GM18909 (cell line): Measurements from ENCODE around the gene CD33.
"Not testable (repeated sequence)": the region's sequence is repeated elsewhere in the genome, so short reads cannot be mapped to it uniquely, and the experiment has no call there.

Source experiments
- ATAC-seq: cut with Tn5 transposase; IDR thresholded peaks from one replicate; pipeline ENCODE4 v1.9.1; 2021; ENCODE audit warnings: mild to moderate bottlenecking; ENCODE audit not compliant: unreplicated experiment, poor library complexity

The CD33 gene

DNA sequence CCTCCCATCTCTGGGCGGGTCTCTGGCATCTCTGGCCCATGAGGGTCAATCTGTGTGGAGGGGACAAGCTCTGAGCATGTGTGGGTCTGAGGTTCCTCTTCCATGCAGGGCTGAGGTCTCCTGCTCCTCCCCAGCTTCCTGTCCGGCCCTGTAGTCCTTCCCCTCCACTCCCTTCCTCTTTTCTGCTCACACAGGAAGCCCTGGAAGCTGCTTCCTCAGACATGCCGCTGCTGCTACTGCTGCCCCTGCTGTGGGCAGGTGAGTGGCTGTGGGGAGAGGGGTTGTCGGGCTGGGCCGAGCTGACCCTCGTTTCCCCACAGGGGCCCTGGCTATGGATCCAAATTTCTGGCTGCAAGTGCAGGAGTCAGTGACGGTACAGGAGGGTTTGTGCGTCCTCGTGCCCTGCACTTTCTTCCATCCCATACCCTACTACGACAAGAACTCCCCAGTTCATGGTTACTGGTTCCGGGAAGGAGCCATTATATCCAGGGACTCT lies at the start of gene CD33:
TSS of gene CD33 (plus strand) at position 183 of the 496 bp plus-strand sequence. CDS start at position 222, 39 bp downstream.
- ATAC-seq, result not testable (repeated sequence)

DNA sequence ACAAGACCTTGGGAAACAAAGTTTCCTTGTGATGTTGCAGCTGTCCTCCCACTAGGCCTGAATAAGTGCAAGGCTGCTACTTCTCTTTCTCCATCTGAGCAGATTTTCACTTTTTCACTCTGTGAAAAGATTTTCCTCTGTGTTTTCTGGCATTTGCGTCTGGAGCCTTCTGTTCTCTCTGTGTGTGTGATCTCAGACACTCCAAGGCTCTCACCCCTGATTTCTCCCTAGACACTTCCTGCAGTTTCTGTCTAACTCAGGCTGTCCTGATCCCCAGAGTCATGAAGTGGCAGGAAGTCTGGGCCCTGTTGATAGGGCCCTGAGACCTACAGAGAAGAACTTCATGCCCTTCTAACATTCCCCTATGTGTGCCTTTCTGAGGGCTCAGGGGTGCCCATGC lies 45.6 kb upstream of the CD33 start:
- no peak for ATAC-seq

DNA sequence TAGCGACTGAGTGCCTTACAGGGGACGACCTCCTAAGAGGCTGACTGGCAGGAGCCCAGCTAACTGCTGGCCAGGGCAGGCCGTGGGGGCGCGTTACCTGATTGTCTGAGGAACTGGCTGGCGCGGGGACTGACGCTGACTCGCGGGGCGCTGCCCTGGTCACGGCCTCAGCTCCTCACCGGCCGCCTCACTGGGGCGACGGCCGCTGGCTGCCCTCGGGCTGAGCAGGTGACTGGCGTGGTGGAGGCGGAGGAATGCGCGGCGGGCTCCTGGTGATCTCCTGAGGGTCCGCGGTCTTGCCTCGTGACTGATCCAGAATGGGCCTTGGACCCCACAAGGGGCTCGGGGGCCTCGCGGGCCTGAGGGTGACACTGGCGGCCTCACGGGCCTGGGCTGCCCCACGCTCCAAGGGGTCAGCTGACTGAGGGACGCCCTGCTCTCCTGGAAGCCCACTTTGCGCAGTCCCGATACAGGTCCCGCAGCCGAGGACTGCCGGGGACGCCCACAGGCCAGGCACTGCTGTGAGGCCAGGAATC lies 43.4 kb upstream of the CD33 start:
- no peak for ATAC-seq

DNA sequence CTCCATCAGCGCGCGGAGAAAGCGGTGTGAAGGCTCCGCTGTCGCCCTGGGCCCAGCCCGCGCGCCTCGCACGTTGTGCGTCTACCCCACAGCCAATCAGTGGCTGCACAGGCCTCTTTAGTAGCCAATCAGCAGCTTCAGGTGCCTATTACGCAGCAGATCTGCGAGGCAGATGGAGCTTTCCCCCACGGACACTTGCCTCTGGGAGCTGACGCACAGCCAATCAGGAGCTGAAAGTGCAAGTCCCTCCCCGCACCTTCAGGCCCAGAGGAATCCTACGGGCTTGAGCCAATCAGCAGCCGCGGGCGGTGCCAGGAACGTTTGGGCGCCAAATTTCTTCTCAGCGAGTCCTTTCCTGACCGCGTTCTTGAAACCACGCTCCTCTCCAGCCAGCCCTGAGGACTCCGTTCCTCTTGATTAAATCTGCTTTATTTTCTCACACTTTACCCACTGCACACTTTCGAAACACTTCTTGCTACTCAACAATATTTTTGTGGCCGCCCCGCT lies 42.9 kb upstream of the CD33 start:
- ATAC-seq, result no peak

DNA sequence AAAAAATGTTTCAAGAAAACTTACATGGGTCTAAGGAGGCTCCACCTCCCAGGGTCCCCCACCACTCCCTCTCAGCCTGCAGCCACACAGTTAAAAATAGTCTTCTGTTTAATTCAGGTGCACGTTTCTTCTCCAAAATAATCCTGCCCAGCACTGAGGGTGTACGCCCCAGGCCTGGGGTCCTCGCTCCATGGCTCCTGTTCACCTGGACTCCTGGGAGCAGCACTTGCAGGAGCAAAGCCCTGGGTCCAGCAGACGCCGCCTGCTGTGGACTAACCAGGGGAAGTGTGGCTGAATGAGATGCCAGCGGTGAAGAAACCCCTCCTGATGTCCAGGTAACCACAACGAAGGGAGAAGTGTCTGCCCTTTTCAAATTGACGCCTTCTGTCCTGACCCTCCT lies 41.3 kb upstream of the CD33 start:
- no peak for ATAC-seq

DNA sequence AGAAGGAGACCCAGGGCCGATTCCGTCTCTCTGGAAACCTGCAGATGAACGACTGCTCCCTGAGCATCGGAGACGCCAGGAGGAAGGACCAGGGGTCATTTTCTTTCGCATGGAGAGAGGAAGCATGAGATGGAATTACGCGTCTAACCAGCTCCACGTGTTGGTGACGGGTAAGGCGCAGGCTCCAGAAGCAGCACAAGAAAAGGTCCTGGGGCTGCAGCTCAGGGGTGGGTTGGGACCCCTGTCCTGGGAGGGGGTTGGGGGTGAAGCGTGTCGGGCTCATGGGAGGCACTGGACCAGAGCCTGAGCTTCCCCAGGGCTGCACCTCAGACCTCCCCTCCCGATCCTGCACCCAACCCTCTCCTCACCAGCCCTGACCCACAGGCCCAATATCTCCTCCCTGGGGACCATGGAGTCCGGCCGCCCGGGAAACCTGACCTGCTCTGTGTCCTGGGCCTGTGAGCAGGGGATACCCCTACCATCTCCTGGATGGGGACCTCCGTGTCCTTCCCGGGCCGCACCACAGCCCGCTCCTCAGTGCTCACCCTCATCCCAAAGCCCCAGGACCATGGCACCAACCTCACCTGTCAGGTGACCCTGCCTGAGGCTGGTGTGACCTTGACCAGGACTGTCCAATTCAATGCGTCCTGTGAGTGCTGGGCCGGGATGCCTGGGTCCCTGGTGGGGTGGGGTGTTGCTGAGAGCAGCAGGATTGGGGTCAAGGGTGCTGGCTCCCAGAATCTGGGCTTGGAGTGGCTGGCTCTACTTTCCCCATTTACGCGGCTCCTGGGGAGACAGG lies 39.6 kb upstream of the CD33 start:
- ATAC-seq, result no peak

DNA sequence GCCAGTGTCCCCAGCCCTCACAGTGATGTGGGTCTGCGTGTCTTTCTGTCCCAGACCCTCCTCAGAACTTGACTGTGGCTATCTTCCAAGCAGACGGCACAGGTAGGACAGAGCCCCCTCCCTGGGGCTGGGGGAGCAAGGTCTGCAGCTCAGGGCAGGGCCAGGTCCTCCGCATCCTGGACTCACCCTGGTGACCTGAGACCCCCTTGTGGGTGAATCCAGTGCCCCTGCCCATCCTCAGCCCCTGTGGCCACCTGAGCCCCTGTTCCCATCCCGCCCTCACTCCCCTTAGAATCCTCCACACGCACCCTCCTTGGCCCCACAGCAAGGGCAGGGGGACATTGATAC lies 39.0 kb upstream of the CD33 start:
- no peak for ATAC-seq

DNA sequence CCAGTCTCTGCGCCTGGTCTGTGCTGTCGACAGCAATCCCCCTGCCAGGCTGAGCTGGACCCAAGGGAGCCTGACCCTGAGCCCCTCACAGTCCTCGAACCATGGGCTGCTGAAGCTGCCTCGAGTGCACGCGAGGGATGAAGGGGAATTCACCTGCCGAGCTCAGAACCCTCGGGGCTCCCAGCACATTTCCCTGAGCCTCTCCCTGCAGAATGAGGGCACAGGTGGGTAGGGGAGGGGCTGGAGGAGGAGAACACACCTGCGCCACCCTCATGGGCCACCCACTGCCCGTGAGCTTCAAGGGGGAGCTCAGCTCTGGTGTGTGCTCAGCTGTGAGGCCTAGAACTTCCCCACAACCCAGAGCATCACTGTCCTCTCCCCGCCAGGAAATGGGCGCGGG lies 38.6 kb upstream of the CD33 start:
- ATAC-seq, result no peak

DNA sequence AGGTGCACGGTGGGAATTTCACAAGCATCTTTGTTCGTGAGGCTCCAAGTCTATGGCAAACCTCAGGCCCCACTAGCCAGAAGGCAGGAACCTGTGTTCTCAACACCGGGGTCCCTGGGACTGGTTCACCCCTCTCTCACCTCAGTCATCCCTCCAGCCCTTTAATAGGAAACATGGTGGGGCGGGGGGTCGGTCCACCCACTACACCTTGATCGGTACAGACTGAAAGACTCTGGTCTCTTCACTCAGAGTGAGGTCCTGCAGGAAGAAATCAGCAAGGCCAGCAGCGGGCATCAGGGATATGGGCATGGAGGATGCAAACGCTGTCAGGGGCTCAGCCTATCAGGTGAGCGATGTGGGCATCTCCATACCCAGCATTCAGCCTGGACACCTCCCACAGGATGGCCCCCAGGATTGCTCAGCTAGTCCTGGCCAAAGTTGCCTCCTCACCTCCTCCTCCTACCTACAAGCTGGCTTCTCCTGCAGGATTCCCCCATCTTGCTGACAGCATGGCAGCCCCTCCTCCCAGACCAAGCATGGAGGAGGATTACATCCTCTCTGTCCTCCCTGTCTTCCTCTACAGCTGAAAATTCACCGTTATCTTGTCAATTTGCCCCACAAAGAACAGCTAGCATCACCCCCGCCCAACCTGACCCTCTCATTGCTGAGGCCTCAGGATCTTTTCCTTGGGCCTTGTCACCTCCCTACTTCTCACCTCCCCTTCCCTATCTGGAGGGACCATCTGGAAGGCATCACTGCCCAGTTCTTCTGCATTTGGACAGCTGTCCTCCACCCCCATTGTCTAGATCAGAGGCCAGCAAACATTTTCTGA lies 37.3 kb upstream of the CD33 start:
- no peak for ATAC-seq

DNA sequence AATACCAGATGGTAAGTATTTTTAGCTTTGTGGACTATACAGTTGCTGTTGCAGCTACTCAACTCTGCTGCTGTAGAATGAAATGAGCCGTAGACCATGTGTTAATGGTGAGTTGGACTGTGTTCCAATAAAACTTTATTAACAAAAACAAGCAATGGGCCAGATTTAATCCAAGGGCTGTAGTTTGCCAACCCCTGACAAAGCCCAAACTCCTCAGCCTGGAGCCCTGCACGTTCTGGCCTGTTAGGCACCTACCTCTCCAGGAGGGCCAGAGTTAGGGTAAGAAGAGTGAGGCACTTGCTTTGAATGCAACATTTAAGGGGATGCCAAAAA lies 36.7 kb upstream of the CD33 start:
- ATAC-seq, result no peak

DNA sequence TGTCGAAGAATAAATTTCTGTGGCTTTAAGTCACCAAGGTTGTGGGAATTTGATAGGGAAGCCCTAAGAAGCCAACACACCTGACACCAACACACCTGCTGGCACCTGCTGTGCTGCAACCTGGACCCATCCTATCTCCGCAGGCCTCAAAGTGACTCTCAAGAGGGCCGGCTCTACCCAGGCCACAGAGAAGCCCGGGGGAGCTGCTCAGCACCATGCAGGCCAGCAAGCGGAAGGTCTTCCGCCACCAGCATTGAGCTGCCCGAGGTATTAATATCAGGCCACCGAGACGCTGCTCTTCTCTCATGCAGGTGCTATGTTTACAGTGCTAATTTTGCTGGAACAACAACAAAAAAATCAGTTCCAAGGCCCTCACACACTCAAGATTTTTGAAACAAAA lies 32.2 kb upstream of the CD33 start:
- ATAC-seq, result no peak

DNA sequence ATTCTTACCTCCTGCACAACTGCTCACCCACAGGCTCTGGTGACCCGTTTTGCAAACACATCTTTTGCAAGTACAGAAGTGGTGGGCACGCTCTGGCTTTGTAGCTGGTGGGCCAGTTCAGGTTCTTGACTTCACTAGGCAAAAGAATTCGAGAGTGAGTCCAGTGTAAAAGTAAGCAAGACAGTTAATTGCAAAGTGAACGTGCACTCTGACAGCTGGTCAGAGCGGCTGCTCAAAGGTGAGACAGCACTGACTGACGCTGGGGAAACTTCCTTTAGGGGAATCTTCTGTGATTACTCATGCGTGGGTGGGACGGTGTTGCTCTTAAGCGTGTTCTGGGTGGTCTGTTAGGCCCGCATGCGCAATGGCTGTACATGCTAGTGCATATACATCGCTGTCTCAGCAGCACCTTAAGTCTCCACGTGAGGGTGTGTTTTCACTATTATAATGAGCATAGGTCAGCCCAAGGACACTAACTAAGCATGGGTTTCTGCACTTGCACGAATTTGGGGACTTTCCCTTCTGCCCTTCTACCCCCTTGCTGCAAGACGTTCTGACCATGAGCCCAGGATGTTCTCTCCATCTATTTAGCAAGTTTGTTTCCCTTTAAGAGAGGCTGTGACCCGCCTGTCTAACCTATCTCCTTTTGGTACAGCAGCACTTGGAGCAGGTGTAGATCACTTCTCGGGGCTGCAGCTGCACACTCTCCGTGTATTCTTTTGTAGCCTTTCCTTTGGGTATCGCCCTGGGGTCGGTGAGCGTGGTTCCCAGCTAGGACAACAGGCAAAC lies 30.2 kb upstream of the CD33 start:
- no peak for ATAC-seq

DNA sequence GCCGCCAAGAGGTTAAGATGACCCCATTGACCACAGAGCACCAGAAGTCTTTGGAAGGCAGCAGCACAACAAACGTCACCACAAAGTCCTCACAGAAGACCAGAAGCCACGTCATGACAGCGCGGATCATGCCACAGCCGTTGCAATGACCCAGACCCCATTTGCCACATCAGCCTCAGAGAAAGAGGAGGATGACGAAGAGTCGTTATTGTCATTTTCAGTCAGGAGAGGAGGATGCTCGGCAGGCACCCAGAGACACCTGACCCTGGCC lies 29.6 kb upstream of the CD33 start:
- no peak for ATAC-seq

DNA sequence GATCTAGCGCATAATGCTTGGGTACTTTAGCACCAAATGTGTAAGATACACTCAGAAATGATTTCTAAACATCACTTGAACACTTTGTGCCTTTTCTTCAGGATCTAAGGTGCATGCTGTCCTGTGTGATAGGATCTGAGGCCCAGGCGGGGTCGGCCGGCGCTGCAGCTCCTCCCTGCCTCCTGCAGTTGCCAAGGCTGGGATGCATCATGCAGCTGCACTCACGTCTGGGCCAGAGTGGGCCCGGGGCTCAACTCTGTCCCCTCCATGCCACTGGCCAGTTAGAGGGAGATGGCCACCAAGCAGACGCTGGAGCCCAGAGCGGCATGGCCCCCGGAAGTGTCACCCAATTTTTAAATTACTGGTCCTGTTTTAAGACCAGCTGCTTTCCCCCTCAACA lies 29.3 kb upstream of the CD33 start:
- ATAC-seq, result no peak

DNA sequence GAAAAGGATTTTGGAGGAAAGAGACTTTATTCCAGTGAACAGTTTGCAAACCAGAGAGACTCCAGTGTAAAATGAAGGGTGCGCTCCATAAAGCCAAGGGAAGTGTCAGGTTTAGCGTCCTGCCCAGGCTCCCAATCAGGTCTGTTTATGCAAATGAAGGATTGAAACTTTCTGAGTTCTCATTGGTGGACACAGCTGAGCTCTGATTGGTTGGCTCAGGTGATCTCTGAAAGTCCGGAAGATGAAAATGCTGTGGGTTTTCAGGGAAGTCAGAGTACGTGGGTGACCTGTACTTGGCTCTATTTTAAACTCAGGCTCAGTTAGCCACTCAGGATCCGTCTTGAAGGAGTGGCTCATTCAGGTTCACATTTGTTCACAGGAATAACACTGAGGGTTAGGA lies 28.7 kb upstream of the CD33 start:
- no peak for ATAC-seq

DNA sequence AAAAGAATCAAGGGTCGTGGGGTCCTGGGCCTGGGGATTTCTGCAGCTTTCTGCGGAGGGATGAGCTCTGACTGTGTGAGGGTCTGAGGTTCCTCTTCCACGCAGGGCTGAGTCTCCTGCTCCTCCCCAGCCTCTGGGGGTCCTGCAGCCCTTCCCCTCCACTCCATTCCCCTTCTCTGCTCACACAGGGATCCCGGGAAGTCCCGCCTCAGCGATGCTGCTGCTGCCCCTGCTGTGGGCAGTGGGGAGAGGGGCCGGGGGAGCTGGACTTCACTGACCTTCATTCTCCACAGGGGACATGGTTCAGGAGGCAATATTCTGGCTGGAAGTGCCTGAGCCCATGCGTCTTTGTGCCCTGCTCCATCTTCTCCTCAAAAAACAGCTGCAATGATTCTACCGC lies 26.2 kb upstream of the CD33 start:
- no peak for ATAC-seq

DNA sequence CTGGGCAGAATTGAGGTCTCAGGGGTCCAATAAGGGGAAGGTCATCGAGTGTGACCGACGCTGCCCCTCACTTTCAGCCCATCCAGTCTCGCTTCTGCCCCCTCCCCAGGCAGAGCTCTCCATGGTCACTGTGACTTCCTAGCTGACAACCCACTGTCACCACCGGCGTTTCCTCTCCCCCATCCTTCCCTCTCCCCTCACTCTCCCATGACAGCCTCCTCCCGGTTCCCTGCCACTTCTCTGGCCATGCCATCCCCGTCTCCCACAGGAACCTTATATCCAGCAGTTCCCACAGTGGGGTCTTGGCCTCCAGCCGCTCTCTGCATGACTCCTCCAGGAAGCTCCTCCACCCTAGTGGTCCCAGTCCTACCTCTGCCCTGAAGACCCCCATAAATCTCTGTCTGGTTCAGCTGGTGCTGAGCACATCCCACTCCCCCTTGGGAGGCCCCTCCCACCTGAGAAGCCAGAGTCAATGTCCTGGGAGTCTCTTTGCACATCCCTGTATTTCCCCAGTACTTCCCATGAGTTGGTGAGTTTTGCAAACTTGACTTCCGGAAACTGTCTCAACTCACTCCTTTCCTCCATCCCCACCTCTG lies 24.7 kb upstream of the CD33 start:
- ATAC-seq, result no peak

DNA sequence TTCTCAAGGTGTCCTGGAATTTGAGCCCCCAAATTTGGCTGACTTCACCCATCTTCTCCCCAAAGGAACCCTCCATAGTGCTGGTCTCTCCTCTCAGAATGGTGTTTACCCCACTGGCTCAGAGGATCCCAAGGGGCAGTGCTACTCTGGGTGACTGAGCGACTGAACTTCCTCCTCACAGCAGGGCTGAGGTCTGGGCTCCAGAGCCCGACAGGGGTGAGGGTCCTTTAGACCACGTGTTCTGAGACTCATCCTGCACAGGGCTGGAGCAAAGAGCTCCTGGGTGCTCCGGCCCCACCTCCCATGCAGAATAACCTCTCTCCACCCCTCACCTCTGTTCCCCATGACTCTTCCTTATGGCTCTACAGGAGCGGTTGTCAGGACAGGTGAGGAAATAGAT lies 23.2 kb upstream of the CD33 start:
- no peak for ATAC-seq

DNA sequence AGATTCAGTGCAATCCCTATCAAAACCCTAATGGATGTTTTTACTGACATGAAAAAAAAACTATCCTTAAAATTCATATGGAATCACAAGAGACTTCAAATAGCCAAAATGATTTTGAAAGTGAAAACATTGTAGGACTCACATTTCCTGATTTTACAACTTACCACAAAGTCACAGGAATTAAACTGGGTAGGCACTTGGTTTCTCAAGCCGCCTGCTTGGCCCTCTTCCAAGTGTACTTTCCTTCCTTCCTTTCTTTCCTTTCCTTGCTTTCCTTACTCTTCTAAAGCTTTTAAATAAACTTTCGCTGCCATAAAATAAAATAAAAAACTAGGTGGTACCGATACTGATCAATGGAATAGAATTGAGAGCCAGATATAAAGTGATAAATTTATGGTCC lies 21.0 kb upstream of the CD33 start:
- no peak for ATAC-seq

DNA sequence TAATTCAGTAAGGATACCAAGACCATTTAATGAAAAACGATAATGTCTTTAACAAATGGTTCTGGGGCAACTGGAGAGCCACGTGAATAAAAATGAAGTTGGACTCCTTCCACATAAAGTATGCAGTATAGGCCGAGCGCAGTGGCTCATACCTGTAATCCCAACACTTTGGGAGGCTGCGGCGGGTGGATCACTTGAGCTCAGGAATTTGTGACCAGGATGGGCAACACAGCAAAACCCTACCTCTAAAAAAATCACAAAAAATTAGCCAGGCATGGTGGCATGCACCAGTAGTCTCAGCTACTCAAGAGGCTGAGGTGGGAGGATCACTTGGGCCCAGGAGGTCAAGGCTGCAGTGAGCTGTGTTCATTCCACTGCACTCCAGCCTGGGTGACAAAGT lies 20.6 kb upstream of the CD33 start:
- ATAC-seq, result no peak
